ENCODE measurements around the gene ING2. TPM values are rescaled to one million over a fixed set of nuclear protein-coding genes. Genes with fewer than 3 reads are reported as not detected.

Gene ING2
- total and polyA plus RNA-seq, 2 experiments from 2014 or later = 25.8 to 33.4 TPM

- no peak for DNase-seq (ENCODE audit: low spot score)
Measured at GRCh38 chr4:183541010-183541751, 36.3 kb downstream of the ING2 start.

GRCh38 chr4:183541752-183542040 lies 36.8 kb downstream of the ING2 start:
- Histone ChIP-seq H3K27me3 (no peaks in the 10 kb centered on the region), H3K4me1 (ENCODE audit: insufficient read depth) (peaks cover 8% of the 10 kb centered on the region), H3K36me3 (replicated peaks; ENCODE audit: insufficient read depth, low read depth) (no peaks in the 10 kb centered on the region), H3K9me3 (ENCODE audit: low read depth) (no peaks in the 10 kb centered on the region), H3K79me2 (no peaks in the 10 kb centered on the region), H3K4me2 (peak overlapping the region; percentile 3), H3K9me2 (replicated peaks; ENCODE audit: insufficient read depth) (no peaks in the 10 kb centered on the region), H3K27ac (peak overlapping the region; percentile 5), H3K4me3 (no peak overlapping the region), H2AFZ (peak overlapping the region; percentile 36), H4K20me1 (ENCODE audit: insufficient read depth, poor library complexity, severe bottlenecking) (no peaks in the 10 kb centered on the region)
- TF ChIP-seq CTCF (IDR thresholded peaks at IDR 0.05; ENCODE audit: poor library complexity) (no peak), EZH2phosphoT487 (IDR thresholded peaks at IDR 0.05; ENCODE audit: low read depth, severe bottlenecking, unreplicated experiment) (no peak)
- peak; percentile 14 for DNase-seq (ENCODE audit: low spot score)
- 31% methylated on average over 3 of the region's 3 CpGs for WGBS (ENCODE audit: low lambda C conversion rate, missing lambda C conversion rate)

More at GRCh38 chr4:183541010-183541751, 36.3 kb downstream of the ING2 start:
- no peaks in the 10 kb centered on the region for H4K20me1 ChIP-seq (ENCODE audit: insufficient read depth, poor library complexity, severe bottlenecking)
- WGBS (ENCODE audit: low lambda C conversion rate, missing lambda C conversion rate) = 48% methylated on average over 13 of the region's 13 CpGs
- H3K4me3 ChIP-seq = no peak overlapping the region
- H3K4me1 ChIP-seq (ENCODE audit: insufficient read depth) = peaks cover 8% of the 10 kb centered on the region
- no peaks in the 10 kb centered on the region for H3K79me2 ChIP-seq
- H3K27ac ChIP-seq = peak overlapping the region; percentile 5
- H3K27me3 ChIP-seq = no peaks in the 10 kb centered on the region
- H3K4me2 ChIP-seq = peak overlapping the region; percentile 3
- H3K9me2 ChIP-seq (replicated peaks; ENCODE audit: insufficient read depth) = no peaks in the 10 kb centered on the region
- no peaks in the 10 kb centered on the region for H3K36me3 ChIP-seq (replicated peaks; ENCODE audit: insufficient read depth, low read depth)
- H2AFZ ChIP-seq = peak overlapping the region; percentile 36
- no peaks in the 10 kb centered on the region for H3K9me3 ChIP-seq (ENCODE audit: low read depth)
- TF ChIP-seq CTCF (IDR thresholded peaks at IDR 0.05; ENCODE audit: poor library complexity) (no peak), EZH2phosphoT487 (IDR thresholded peaks at IDR 0.05; ENCODE audit: low read depth, severe bottlenecking, unreplicated experiment) (no peak), EZH2 (IDR thresholded peaks at IDR 0.05; ENCODE audit: borderline replicate concordance) (no peak)

- no peak overlapping the region for H3K4me3 ChIP-seq
- no peak for TF ChIP-seq EZH2phosphoT487 (IDR thresholded peaks at IDR 0.05; ENCODE audit: low read depth, severe bottlenecking, unreplicated experiment)
- H3K27ac ChIP-seq = no peak overlapping the region
- no peak overlapping the region for H2AFZ ChIP-seq
- no peaks in the 10 kb centered on the region for H3K36me3 ChIP-seq (replicated peaks; ENCODE audit: insufficient read depth, low read depth)
- DNase-seq (ENCODE audit: low spot score) = no peak
- H3K9me2 ChIP-seq (replicated peaks; ENCODE audit: insufficient read depth) = no peaks in the 10 kb centered on the region
- no peak overlapping the region for H3K4me2 ChIP-seq
- no peaks in the 10 kb centered on the region for H3K27me3 ChIP-seq
- no peaks in the 10 kb centered on the region for H3K9me3 ChIP-seq (ENCODE audit: low read depth)
- peaks cover 8% of the 10 kb centered on the region for H3K4me1 ChIP-seq (ENCODE audit: insufficient read depth)
- H3K79me2 ChIP-seq = no peaks in the 10 kb centered on the region
- WGBS (ENCODE audit: low lambda C conversion rate, missing lambda C conversion rate) = 85% methylated on average over 2 of the region's 2 CpGs
- no peaks in the 10 kb centered on the region for H4K20me1 ChIP-seq (ENCODE audit: insufficient read depth, poor library complexity, severe bottlenecking)
Measured at GRCh38 chr4:183543435-183543834, 38.6 kb downstream of the ING2 start.

GRCh38 chr4:183544109-183544508 lies 39.3 kb downstream of the ING2 start:
- WGBS (ENCODE audit: low lambda C conversion rate, missing lambda C conversion rate) = 88% methylated on average over 5 of the region's 5 CpGs
- no peaks in the 10 kb centered on the region for H4K20me1 ChIP-seq (ENCODE audit: insufficient read depth, poor library complexity, severe bottlenecking)
- H3K27ac ChIP-seq = no peak overlapping the region
- DNase-seq (ENCODE audit: low spot score) = no peak
- H3K79me2 ChIP-seq = no peaks in the 10 kb centered on the region
- TF ChIP-seq CTCF (IDR thresholded peaks at IDR 0.05; ENCODE audit: poor library complexity) = no peak
- TF ChIP-seq EZH2phosphoT487 (IDR thresholded peaks at IDR 0.05; ENCODE audit: low read depth, severe bottlenecking, unreplicated experiment) = no peak
- TF ChIP-seq EZH2 (IDR thresholded peaks at IDR 0.05; ENCODE audit: borderline replicate concordance) = no peak
- no peaks in the 10 kb centered on the region for H3K36me3 ChIP-seq (replicated peaks; ENCODE audit: insufficient read depth, low read depth)
- H3K27me3 ChIP-seq = no peaks in the 10 kb centered on the region
- no peak overlapping the region for H3K4me2 ChIP-seq
- peaks cover 8% of the 10 kb centered on the region for H3K4me1 ChIP-seq (ENCODE audit: insufficient read depth)
- H3K4me3 ChIP-seq = no peak overlapping the region
- H3K9me2 ChIP-seq (replicated peaks; ENCODE audit: insufficient read depth) = no peaks in the 10 kb centered on the region
- no peaks in the 10 kb centered on the region for H3K9me3 ChIP-seq (ENCODE audit: low read depth)
- H2AFZ ChIP-seq = no peak overlapping the region

Measured in hepatocyte (in vitro differentiated cells).